DMS79 treated with DMSO at 0.1 percent for 48 hours (cell line): ENCODE results near the gene HMGA1.
"Not testable (repeated sequence)": the region's sequence is repeated elsewhere in the genome, so short reads cannot be mapped to it uniquely, and the experiment has no call there.

Source experiments
- DNase-seq: peaks from one replicate; lab custom pipeline; 2025; lab: John Stamatoyannopoulos, UW

The HMGA1 gene

DNA sequence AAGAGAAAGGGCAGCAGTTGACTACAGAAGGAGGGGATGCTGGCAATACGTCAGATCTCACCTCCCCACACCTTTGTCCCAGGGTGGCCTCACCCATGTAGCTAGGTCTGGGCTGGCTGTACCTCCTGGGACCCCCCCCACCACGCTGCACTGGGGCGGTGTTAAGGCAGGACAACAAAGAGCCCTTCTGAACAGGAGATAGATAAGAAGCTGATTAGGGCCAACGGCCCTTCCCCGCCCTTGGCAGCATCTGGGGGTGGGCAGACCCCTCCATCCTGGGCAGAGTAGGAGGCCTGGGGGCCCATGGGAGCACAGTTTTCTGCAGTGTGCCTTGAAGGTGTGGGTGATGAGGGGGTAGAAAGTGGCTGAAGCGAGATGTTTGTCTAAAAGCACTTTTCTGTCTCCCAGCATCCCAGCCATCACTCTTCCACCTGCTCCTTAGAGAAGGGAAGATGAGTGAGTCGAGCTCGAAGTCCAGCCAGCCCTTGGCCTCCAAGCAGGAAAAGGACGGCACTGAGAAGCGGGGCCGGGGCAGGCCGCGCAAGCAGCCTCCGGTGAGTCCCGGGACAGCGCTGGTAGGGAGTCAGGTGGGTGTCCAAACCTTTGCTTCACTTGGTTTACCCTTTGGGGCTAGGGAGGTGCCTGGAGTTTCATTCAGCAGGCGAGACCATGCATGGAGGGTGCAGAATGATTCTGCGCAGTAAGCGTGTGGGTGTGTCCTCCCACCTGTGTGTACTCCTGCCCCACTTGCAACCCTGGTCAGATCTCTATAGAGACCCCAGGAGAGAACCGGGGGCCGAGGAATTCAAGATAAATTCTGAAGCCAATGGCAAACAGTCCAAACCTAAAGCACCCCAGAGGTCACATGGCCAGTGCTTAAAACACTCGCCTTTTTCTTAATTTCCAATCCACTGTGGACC lies 3.9 kb downstream of the HMGA1 start:
- DNase-seq, result no peak

DNA sequence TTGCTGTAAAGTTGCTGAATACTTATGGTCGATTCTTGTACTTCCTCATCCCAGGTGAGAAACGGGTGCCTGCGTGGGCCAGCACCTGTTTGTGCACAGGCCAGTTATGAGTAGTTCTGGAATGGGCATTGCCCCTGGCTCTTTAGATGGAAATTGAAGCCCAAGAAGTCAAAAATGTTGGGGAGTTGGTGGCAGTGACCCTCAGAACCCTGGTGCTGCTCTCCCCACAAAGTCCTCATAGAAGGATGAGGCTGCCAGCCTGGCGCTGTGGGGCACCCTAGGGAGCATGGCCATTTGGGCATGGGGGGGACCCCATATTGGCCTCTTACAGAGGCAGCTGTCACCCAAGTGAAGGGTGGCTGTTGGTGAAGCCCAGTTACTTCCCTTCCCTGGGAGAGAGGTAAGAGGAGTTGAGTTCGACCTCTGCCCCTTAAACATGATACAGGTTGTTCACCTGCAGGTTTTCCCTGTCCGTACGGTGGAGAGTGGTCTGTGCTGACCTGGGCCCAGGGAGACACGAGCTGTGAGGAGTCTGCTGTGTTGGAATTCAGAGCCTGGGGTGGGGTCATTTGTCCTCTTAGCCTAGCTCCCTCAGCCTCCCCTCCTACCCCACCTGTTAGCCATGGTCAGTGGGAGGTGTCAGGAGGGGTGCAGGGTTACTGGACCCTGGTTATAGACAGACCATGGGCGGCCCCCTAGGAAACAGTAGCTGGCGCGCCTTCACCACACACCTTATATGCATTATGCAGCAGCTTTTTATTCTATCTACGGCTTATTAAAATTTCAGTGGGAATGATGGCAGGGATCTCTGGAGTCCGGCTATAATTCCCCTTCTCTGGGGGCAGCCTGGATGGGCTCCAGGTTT lies 4.9 kb downstream of the HMGA1 start:
- no peak for DNase-seq

DNA sequence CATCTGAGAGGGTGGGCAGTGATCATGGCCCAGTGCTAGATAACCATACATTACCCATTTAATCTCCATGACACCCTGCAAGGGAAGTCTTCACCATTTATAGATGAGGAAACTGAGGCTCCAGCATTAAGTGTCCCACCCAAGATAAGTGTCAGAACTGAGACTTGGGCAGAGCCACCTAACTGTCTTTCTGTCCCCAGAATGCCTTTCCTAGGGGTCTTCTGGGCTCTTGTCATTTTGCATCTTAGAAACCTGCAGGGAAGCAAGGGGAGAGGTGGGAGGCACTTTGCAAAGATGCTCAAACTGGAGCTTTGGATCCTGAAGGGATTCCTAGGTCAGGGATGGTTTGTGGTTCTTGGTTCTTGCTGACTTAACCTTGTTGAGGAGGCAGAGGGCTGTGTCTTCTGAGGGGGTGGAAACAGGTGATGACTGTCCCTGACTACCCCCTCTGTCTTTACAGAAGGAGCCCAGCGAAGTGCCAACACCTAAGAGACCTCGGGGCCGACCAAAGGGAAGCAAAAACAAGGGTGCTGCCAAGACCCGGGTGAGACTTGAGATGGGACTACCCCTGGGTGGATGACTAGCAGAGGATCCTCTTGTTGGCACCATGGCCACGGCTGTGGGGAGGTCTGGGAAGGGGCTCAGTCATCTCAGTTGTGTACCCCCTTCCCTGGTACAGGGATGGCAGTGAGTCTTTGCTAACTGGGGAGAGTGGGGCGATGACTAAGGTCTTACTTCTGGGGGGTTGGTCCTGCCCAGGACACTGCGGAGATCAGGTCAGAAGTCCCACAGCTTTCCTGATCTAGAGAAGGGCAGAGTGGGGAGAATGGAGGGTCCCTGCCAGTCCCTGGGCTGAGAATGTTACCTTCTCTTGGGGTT lies 5.8 kb downstream of the HMGA1 start:
- no peak for DNase-seq

DNA sequence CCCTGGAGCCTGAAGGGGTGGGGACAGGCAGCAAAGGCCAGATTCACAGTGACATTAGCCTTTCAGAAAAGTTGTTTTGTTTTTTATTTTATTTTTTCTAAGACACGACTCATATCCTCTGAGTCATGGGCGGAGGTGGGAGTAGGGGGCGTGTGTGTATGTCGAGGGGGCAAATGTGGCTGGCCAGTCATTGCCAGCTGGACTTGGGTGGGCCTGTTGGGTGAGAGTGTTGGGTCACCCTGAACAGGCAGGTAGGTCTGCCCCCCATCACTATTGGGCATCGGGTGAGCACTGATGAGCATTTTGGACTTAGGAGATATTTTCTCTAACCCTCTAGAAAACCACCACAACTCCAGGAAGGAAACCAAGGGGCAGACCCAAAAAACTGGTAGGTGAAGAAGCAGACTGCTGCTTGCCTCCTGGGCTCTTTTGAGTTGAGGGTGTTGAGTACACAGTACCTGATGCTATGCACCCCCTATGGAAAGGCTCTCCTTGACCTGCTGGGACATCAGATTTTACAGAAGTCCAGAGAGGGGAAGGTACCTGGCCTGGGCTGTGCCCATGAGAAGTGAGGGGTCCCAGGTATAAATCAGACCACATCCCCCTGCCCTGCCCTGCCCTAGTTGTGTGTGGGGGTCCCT lies 6.6 kb downstream of the HMGA1 start:
- DNase-seq, result no peak

DNA sequence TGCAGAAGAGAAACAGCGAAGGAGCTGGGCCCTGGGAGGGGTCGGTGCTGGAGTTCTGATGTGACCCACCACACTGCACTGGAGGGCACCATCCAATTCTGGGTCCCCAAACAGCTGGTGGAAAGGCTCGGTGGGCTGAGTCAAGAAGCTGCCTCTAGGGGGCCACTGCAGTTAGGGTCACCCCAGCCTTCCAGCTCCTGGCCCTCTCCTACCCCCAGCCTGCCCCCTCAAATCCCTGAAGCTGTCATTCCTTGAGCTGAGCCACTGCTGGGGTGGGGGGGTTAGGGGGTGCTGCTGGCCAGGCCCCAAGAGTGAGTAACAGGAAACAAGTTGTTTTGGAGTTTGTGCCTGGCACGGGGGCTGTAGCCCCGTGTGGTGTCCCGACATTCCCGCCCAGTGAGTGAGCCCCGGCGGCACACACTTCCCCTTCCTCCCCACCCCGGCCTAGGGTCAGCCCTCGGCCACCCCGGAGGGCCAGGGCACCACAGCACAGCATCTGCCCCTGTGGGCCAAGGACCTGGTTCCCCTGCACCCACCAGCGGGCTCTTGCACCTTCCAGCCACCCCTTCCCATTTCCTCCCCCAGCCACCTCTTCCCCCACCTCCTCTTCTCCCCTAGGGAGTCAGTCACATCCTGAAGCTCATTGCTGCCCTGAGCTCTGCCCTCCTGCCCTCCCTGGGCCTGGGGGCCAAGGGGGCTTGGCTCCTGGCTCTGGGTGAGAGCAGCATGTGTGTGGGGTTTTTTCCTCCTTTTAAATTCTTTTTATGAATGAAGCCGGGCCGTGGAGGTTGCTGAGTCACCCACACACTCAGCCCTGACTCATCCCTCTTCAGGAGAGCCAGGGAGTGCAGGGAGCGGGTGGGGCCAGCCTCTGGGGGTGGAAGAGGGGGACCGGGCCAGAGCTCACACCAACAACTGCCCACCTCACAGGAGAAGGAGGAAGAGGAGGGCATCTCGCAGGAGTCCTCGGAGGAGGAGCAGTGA lies 7.5 kb downstream of the HMGA1 start:
- no peak for DNase-seq

DNA sequence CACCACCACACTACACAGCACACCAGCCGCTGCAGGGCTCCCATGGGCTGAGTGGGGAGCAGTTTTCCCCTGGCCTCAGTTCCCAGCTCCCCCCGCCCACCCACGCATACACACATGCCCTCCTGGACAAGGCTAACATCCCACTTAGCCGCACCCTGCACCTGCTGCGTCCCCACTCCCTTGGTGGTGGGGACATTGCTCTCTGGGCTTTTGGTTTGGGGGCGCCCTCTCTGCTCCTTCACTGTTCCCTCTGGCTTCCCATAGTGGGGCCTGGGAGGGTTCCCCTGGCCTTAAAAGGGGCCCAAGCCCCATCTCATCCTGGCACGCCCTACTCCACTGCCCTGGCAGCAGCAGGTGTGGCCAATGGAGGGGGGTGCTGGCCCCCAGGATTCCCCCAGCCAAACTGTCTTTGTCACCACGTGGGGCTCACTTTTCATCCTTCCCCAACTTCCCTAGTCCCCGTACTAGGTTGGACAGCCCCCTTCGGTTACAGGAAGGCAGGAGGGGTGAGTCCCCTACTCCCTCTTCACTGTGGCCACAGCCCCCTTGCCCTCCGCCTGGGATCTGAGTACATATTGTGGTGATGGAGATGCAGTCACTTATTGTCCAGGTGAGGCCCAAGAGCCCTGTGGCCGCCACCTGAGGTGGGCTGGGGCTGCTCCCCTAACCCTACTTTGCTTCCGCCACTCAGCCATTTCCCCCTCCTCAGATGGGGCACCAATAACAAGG lies 8.5 kb downstream of the HMGA1 start:
- DNase-seq, result not testable (repeated sequence)

DNA sequence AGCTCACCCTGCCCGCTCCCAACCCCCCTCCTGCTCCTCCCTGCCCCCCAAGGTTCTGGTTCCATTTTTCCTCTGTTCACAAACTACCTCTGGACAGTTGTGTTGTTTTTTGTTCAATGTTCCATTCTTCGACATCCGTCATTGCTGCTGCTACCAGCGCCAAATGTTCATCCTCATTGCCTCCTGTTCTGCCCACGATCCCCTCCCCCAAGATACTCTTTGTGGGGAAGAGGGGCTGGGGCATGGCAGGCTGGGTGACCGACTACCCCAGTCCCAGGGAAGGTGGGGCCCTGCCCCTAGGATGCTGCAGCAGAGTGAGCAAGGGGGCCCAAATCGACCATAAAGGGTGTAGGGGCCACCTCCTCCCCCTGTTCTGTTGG lies 9.1 kb downstream of the HMGA1 start:
- DNase-seq, result not testable (repeated sequence)

DNA sequence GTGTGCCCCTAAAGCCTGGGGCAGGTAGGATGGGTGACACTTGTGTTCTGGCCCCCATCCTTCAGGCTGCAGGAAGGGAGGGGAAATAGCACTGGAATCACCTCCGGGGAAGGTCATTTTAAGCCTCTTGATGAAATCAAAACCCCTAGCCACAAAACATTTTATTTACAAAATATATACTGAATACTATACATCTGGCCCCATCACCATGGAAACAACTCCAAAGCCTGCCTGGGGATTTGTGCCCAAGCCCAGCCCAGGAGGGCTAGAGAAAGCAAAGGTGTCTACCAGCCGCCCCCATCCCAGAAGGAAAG lies 9.5 kb downstream of the HMGA1 start:
- no peak for DNase-seq

DNA sequence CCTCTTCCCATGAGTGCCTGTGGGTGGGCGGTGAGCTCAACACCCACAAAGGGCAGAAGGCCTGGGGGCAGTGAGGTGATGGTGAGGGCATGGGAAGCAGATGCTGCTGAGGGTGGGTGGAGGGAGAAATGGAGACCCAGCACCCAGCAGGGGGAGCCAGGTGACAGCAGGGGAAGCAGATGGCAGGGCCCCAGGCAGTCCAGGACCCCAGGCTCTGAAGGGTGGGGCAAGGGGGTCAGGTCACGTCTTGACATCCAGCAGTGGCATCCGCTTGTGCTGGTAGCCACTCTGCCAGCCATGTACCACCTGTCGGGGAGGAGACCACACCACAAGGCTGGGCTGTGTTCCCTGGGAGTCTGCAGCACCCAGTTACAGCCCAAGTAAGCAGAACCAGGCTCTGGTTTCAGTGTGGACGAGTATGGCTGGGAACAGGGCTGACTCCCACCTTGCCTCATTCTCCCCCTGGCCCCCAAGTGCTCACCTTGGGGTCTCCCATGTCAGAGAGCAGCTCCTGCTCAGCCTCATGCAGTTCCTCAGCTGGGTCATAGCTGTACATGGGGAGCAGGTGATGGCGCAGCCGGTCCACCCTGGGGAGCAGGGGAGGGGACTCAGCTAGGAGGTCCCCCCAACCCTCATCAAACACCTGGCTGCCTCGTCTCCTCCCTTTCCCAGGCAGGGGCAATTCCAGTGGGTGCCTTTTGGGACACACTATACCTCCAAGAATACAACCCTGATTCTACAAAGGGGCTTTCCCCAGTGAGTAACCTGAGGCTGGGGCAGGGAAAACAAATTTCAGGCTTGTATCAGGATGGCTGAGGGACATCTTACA lies 10.1 kb downstream of the HMGA1 start:
- peak; percentile 1 for DNase-seq

DNA sequence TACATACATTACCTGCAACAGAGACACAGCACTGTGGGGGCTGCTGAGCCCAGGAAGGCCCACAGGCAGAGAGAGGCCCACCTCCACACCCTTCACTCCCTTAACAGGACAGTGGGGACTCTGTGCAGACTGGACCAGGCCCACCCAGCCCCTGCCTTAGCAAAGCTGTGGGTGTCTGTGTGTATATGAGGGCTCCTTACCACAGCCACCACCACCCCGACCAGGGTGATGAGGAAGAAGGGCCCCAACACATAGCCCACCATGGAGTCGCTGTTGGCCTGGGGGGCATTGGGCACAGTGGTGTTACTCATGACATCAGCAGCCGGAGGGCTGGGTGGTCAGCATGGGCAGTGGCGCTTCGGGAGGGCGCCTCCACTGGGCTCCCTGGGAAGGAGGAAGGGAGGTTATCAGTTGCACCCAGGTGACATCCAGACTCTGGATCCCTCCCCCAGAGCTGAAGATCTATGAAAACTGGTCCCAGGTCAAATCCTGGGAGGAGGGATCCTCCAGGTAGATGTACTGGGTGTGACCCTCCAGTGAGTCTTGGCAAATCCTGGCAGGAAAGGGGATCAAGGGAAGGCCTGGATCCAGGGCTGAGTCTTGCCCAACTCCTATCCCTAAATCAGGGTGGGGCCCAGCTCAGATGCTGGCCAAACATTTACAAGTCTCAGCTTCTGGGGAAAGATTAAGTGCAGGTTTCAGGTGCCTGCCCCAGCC lies 11.0 kb downstream of the HMGA1 start:
- DNase-seq, result no peak

DNA sequence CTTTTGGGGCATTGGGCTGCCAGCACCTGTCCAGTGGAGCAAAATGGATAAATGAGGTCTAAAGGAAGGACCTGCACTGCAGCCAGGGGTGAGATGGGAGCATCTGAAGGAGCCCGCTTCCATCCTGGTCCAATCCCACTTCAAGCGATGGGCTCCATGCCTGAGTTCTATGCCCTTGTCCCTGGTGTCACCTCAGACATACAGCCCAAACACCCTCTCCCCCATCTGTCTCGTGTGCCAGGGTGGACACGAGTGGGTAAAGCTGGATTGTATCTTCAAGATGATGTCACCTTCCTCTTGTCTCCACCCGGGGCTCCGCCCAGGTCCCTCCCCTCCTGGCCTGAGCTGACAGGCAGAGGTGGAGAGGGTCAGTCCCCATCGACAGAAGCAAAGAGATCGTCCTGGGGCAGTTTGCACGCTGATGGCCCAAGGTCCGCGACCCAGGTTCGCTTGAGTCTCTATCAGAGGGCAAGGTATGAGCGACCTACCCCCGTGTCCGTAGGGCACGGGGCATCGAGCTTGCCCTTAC lies 11.6 kb downstream of the HMGA1 start:
- DNase-seq, result peak; percentile 14

DNA sequence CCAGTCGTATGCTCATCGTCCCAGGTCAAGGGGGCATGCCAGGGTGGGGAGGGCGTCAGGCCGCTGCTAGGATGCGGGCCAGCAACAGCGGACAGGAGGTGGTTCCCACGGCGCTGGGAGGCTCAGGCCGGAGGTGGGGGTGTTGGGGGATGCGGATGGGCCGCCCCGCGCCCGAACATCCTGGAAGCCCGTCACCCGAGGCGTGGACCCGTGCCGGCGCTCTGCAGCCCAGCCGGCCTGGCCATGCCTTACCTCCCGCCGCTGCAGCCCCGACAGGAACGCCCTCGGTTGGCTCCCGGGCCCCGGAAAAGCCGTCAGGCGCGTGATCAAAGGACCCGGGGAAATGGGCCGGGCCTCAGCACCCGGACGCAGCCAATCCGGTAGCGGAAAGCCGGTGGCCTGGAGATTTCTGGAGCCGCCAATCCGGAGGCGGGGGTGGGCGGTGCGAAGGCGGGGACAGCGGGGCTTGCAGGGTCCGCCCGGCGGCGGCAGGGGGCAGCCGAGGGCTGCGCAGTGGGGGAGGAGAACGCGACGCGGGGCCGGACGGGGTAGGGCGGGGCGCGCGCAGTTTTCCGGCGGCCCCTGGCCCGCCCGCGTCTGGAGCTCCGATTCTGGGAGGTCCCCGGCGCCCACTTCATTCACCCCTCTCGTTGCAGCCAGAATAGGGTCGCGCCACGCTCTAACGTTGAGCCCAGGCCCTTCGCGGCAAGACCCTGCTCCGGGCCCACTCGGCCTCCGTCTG lies 12.2 kb downstream of the HMGA1 start, which contains the start of gene SMIM29:
Gene SMIM29 (minus strand): TSS at position 280 of the 742 bp plus-strand sequence. CDS start 1,215 bp downstream, outside the sequence.
- peak; percentile 91 for DNase-seq

DNA sequence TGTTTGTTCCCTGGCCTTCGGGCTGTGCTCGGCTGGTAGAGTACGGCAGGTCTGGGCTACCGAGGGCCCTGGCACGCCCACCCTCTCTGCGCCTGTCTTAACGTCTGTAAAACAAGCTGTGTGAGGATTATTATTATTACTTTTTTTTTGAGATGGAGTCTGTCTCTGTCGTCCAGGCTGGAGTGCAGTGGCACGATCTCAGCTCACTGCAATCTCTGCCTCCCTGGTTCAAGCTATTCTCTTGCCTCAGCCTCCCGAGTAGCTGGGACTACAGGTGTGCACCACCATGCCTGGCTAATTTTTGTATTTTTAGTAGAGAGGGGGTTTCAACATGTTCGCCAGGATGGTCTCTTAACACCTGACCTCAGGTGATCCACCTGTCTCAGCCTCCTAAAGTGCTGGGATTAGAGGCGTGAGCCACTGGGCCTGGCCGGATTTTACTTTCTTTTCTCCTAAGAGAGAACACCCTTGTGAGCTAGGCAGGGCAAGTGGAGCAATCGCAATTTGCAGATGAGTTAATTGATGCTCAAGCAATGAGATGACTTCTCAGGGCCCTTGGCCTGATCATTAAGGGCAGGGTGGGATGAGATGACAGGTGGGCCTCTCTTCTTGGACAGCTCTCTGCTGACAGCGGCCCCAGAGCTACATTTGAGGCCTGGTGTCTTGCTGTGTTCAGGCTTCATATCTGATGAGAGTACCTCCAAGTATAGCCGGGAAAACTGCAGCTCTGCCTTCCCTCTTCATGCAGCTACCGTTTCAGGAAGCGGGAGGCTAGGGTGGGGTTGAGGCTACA lies 13.0 kb downstream of the HMGA1 start:
- no peak for DNase-seq

DNA sequence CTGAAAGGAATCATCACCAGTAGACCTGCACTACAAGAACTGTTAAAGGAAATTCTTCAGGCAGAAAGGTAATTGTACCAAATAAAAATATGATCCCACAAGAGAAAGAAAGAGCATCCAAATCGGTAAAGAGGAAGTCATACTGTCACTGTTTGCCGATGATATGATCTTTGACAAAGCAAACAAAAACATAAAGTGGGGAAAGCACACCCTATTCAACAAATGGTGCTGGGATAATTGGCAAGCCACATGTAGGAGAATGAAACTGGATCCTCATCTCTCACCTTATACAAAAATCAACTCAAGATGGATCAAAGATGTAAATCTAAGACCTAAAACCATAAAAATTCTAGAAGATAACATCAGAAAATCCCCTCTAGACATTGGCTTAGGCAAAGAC lies 15.7 kb downstream of the HMGA1 start:
- not testable (repeated sequence) for DNase-seq

DNA sequence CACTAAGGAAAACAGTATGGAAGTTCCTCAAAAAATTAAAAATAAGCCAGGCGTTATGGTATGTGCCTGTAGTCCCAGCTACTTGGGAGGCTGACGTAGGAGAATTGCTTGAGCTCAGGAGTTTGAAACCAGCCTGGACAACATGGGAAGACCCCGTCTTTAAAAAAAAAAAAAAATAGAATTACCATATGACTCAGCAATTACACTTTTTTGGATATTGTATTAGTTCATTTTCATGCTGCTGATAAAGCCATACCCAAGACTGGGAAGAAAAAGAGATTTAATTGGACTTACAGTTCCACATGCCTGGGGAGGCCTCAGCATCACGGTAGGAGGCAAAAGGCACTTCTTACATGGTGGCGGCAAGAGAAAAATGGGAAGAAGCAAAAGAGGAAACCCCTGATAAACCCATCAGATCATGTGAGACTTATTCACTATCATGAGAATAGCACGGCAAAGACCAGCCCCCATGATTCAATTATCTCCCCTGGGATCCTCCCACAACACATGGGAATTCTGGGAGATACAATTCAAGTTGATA lies 22.9 kb downstream of the HMGA1 start:
- DNase-seq, result no peak
